ENCODE data around the gene C1orf56.

The C1orf56 gene

GRCh38 chr1:151026460-151026859 is 21.1 kb upstream of the C1orf56 start:
- no peak for DNase-seq

DNA sequence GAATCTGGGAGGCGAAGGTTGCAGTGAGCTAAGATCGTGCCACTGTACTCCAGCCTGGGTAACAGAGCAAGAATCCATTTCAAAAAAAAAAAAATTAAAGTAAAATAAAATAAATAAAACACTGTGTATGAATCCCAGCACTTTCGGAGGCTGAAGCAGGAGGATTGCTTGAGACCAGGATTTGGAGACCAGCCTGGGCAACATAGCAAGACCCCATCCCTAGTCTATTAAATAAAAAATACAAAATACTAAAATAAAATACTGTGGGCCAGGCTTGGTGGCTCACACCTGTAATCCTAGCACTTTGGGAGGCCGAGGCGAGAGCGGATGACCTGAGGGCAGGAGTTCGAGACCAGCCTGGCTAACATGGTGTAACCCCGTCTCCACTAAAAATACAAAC is 15.4 kb upstream of the C1orf56 start:
- DNase-seq, result no peak

GRCh38 chr1:151035167-151035566 is 12.4 kb upstream of the C1orf56 start:
- no peak for DNase-seq

- DNase-seq, result no peak
Measured at GRCh38 chr1:151036356-151036755, 11.2 kb upstream of the C1orf56 start, which contains the start of gene BNIPL. BNIPL (plus strand) TSS chr1:151036586; CDS start chr1:151036726, 140 bp downstream.

DNA sequence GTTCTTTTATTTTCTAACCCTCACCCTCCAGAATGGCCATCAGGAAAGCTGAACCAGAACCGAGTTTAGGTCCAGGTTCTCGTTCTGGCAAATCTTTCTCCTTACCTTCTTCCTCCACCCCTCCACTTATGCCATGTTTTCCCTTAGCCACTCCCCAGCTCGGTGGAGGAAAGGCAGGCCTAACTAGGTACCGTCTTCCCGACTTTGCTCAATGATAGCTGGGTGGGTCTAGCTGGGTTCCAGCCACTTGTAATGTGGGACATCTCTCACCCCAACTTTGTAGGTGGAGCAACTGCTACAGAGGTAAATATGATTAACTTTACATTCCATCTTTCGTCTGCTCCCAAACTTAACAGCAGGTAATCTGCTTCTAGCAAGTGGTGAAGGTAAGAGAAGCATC is 10.5 kb upstream of the C1orf56 start:
- no peak for DNase-seq

GRCh38 chr1:151039521-151039920 is 8.0 kb upstream of the C1orf56 start:
- DNase-seq, result no peak

- no peak for DNase-seq
Measured at GRCh38 chr1:151043163-151043562, 4.4 kb upstream of the C1orf56 start.

- peak; percentile 19 to 76 (median 42) for DNase-seq
Measured at GRCh38 chr1:151047925-151048644, 534 bp downstream of the C1orf56 start.

GRCh38 chr1:151048645-151049032 is 1.1 kb downstream of the C1orf56 start:
- DNase-seq, result no peak

GRCh38 chr1:151049458-151049857 is 1.9 kb downstream of the C1orf56 start:
- no peak for DNase-seq

DNA sequence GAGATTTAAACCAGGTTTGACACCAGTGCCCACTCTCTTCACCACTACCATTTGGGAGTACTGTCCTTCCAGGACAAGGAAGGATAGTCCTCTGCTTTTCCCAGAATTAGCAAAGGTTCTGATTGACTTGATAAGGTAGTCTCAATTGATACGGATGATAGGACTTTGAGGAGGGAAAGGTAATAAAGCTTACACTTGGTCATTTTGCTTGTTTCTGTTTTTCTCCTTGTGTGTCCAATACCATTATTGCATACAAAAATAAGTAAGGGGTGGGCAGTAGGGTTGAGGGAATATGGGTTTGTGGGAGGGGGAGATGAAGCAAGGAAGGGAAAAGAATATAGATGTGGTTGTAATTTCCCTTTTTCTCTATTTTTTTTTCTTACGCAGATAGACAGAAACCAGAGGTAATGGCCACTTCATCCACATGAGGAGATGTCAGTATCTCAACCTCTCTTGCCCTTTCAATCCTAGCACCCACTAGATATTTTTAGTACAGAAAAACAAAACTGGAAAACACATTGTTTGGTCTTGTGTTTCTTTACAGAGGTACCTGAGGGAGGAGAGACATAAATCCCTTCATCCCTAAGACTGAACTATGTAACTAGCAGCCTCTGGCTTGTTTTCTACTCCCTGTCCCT is 2.6 kb downstream of the C1orf56 start:
- no peak for DNase-seq

DNA sequence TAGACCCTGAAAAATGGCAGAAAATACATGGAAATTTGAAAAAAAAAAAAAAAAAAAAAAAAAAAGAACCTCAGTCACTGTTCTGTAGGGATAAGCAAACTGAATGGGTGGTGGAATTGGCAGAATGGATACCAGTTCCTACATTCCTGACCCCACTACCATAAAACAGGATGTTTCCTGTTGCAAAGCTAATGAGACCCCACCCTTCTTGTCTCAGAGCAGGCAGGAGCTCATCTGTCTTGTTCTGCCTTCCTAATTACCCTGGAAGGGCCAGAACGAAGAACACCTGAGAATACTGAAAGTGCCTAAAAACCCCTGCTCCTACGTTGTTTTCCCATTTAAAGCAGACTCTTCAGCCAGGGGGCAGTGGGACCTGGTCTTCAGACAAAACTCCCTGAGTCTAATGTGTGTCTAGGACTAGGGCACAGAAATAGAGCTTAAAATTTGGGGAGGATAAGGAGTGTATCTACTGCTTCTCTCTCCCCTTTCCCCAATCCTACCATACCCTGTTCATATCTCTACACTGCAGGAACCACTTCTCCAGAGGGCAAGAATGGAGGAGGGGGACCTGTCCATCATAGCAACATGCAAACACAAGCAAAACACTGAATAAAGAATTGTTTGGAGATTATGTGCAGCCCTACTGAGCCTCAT is 3.9 kb downstream of the C1orf56 start:
- DNase-seq, result no peak

- no peak for DNase-seq
Measured at GRCh38 chr1:151054971-151055547, 7.5 kb downstream of the C1orf56 start.

- DNase-seq, result no peak
Measured at GRCh38 chr1:151055581-151055980, 8.0 kb downstream of the C1orf56 start.

DNA sequence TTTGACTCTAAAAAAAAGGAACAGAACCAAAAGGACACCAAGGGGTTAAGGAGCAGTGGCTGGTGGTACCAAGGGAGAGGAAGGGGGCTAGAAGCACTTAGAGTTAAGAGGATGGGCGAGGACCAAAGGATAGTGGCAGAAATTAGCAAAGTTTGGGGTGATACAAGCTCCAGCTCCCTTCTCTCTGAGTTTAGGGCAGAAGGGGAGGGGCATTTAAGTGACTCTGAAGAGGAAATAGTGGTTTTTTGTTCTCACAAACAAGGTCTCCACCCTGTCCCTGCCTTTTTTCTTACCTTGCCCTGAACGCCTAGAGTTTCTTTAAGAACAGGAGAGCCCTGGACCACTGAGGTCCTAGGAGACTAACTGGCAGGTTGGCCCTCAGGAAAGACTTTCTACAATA is 8.6 kb downstream of the C1orf56 start:
- DNase-seq, result peak in 2 of 5 experiments; percentile 53 to 84

DNA sequence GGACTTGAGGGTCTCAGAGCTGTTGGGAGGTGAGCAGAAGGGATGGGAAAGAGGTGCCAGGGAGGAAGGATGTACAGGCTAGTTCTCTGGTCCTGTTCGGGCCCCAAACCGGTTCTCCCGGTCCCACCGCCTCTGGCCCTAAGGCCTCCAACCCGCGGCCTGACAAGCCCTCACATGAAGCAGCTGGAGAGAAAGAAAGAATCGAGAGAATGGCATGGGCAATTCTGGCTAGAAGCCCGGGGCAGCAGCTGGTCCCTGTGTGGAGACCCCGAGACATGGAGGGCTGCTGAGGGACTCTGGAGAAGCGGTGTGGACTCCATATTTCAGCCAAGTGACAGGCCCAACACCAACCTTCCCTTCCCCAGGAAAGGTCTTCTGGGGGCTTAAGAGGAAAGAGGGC is 11.1 kb downstream of the C1orf56 start:
- DNase-seq, result no peak

DNA sequence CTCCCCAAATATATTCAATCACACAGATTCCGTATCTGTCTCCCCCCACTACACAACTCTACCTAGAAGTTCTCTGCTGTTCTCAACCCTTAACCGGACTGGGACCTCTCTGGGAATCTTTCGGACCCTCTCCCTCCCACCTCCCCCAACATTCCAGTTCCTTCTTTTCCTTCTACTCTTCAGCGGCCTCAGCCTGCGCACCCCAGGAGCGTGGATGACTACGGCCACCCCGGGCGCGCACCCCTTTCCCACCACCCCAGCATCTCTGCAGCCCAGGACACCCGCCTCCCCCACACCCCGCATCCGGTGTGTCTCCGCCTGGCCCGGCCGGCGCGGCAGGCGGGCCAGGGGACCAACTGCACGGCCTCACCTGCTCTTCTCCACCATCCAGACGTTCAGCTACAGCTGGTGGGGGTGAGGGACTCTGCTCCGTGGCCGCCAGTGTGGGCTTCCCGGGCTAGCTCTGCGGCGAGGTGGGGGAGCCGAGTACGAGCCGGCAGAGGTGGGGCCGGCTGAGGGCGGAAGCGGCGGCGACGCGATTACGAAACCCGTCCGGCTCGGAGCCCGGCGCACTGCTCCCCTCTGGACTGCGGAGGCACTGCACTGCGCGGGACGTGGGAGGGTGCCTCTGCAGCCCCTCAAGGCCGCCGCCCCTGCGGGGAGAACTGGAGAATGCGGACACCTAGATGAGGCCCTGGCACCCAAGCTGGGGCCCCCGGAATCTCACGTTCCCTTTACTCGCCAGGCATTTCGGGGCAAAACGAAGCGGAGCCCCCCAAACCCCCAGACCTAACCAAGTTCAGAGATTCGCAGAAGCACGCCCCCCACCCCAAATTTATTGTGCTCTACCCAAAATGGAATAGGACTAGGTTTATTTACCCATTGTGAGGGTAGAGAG is 11.8 kb downstream of the C1orf56 start, which contains the start of gene CDC42SE1:
CDC42SE1 (minus strand) TSS at position 514 of the 898 bp plus-strand sequence. CDS start 3,892 bp downstream, outside the sequence.
- DNase-seq, result peak; percentile 68 to 94 (median 78)

GRCh38 chr1:151060007-151060656 is 12.6 kb downstream of the C1orf56 start, which contains the start of gene MLLT11:
MLLT11 (plus strand) TSS chr1:151060397; CDS start chr1:151067225, 6,828 bp downstream.
- no peak for DNase-seq

DNA sequence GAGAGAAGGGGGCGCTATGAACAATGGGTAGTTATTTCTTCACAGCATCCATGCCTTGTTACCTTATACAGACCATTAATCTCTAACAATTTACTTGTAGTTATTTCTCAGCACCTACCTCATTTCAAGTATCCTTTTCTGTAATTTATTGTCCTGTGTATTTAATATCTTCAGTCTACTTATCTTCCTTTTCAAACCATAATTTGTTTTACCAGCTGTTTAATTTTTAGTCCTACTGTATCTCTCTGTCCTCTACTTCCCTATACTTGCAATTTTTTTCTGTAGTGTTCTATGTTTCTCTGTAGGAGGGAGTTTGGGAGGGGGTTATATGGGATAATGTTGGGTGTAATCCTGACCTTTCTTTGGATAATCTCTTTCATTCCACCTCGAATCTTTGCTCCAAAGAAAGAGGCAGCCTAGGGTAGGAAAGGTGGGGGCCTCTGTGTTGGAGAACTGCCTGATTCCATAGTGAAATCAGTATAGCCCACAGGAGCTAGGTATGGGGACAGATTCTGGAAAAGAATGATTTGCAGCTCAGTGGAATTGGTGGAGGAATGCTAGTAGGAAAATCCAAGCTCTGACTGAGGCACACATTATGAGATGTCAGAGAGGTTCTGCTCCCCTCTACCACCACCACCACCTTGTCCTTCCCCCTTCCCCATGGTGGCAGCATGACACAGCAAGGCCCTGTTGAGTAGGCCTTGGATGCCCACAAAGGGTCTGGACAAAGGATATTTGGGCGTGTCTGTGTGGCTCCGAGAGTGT is 13.3 kb downstream of the C1orf56 start:
- DNase-seq, result no peak

- DNase-seq, result no peak
Measured at GRCh38 chr1:151061704-151062103, 14.2 kb downstream of the C1orf56 start.

Data from T-helper 2 cell (primary cell).